ENCODE data around the gene TEX22.

TEX22 gene

DNA sequence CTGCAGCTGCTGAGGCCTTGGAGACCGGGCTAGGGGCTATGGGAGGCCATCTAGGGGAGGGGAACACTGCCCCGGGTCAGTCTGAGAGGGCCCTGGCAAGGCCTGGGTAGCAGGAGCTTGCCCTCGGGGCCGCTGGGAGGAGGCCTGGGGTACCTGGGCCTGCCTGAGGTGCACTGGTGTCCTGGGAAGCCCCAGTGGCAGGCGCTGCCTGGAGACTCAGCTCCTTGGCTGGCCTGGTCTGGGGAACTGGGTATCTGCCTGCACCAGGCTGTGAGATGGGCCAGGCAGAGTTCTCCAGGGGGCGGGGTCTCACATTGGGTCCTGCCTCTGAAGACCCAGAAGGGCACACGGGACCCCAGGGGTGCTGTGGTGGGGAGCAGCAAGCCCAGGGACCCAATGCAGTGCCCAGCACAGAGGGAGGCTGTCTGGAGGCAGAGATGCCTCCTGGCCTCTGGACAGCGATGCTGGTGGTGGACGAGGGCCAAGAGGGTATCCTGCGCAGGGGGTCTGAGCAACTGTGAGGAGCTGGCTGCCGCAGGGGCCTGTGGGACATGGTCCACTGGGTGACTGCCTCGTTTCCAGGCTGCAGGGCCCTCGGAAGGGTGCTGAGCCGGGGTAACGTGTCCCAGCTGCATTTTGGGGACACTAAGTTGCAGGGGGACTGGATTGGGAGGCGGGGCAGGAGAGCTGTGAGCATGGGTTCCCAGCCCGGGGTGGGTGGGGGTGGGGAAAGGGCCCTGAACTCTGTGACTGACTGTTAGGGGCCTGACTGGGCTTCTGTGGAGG, 13.8 kb downstream of the TEX22 start:
- no peak overlapping the region for H3K27ac ChIP-seq (replicated peaks; ENCODE audit: low read length)
- no peak for DNase-seq (ENCODE audit: low spot score)
- no CpG with 5 or more reads among the region's 17 CpGs for WGBS, 2 donors (ENCODE audit: extremely low coverage in 2 of 2, insufficient read length in 2 of 2, insufficient replicate concordance in 1 of 2)
- no peak overlapping the region for H4K91ac ChIP-seq (ENCODE audit: low read depth, low read length, poor library complexity)
- no peak overlapping the region for H2AFZ ChIP-seq (ENCODE audit: low read length)
- no peak overlapping the region for H2BK5ac ChIP-seq (ENCODE audit: low read length)
- H3K4me2 ChIP-seq (ENCODE audit: insufficient read depth, low read length, poor library complexity, severe bottlenecking) = no peak overlapping the region
- peaks cover 8 to 15% of the 10 kb centered on the region in 2 donors for H3K4me1 ChIP-seq (ENCODE audit: control insufficient read depth in 2 of 2, insufficient read depth in 1 of 2, low read depth in 1 of 2, low read length in 2 of 2)
- H2BK15ac ChIP-seq (ENCODE audit: low read length) = peak overlapping the region; percentile 95
- H3K4ac ChIP-seq (ENCODE audit: low read length) = peak overlapping the region; percentile 38
- H3K14ac ChIP-seq (ENCODE audit: low read length) = peak overlapping the region; percentile 31
- H2BK12ac ChIP-seq (ENCODE audit: low read length) = peak overlapping the region; percentile 58
- no peak overlapping the region for H4K8ac ChIP-seq (ENCODE audit: low read depth, low read length)
- H3K36me3 ChIP-seq (replicated peaks in 1 of 2; ENCODE audit: control insufficient read depth in 2 of 2, insufficient read depth in 2 of 2, low read length in 2 of 2) = no peaks in the 10 kb centered on the region
- no peaks in the 10 kb centered on the region for H3K79me1 ChIP-seq (ENCODE audit: low read depth, low read length)
- peak overlapping the region; percentile 28 for H2BK120ac ChIP-seq (ENCODE audit: low read depth, low read length)
- no peak overlapping the region for H3K9ac ChIP-seq (ENCODE audit: low read depth, low read length, poor library complexity)
- H3K9me3 ChIP-seq (replicated peaks in 1 of 2; ENCODE audit: control insufficient read depth in 2 of 2, insufficient read depth in 1 of 2, low read depth in 1 of 2, low read length in 2 of 2) = peaks cover 7 to 12% of the 10 kb centered on the region in 2 donors
- peak overlapping the region; percentile 93 for H3K23ac ChIP-seq (ENCODE audit: low read depth, low read length, poor library complexity)
- H3K4me3 ChIP-seq (ENCODE audit: low read length in 2 of 2) = no peak overlapping the region
- H3K18ac ChIP-seq (ENCODE audit: low read length) = peak overlapping the region; percentile 97
- peaks cover 4 to 38% (median 21%) of the 10 kb centered on the region in 3 experiments for H3K27me3 ChIP-seq (ENCODE audit: control insufficient read depth in 3 of 3, insufficient read depth in 3 of 3, low read depth in 1 of 3, low read length in 3 of 3)
- H2AK5ac ChIP-seq (ENCODE audit: low read depth, low read length) = peak overlapping the region; percentile 94

DNA sequence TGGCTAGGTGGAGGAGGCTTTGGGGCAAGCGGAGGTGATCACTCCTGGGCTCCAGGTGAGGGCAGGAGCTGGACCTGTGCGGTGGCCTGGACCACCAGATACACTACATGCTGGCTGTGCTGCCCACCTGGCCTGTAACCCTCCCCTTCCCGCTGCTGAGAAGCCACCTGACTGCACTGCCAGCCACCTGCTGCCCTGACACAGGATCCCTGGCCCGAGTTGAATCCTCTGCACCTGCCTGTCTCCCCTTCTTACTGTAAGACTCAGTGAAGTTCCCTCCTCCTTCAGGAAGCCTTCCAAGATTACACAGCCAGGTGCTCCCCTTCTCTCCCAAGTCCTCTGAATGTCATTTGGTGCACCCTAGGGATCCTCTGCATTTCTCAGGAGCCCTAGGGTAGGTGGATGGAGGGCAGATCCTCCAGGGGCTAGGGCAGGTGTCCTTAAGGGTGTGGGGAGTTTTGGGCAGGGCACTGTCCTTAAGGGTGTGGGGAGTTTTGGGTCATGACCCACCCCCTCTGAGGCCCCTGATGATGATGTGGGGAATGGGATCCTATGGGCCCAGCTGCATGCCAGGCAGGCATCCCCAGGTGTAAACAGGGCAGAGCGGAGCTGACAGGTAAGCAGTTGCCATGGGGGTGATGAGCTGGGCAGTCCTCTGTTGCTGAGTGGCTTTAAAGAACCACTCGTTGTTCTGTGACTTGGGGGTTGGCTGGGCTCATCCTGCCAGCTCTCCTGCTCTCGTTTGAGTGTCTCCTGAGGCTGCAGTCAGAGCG, 14.6 kb downstream of the TEX22 start:
- no peak overlapping the region for H3K14ac ChIP-seq (ENCODE audit: low read length)
- peak overlapping the region; percentile 65 for H3K23ac ChIP-seq (ENCODE audit: low read depth, low read length, poor library complexity)
- no peak for DNase-seq (ENCODE audit: low spot score)
- H3K27me3 ChIP-seq (ENCODE audit: control insufficient read depth in 3 of 3, insufficient read depth in 3 of 3, low read depth in 1 of 3, low read length in 3 of 3) = peaks cover 4 to 38% (median 21%) of the 10 kb centered on the region in 3 experiments
- H3K4me2 ChIP-seq (ENCODE audit: insufficient read depth, low read length, poor library complexity, severe bottlenecking) = no peak overlapping the region
- no peak overlapping the region for H2AFZ ChIP-seq (ENCODE audit: low read length)
- no peak overlapping the region for H3K4ac ChIP-seq (ENCODE audit: low read length)
- H4K8ac ChIP-seq (ENCODE audit: low read depth, low read length) = peak overlapping the region; percentile 3
- no peak overlapping the region for H3K18ac ChIP-seq (ENCODE audit: low read length)
- peak overlapping the region; percentile 94 for H2AK5ac ChIP-seq (ENCODE audit: low read depth, low read length)
- H3K9me3 ChIP-seq (replicated peaks in 1 of 2; ENCODE audit: control insufficient read depth in 2 of 2, insufficient read depth in 1 of 2, low read depth in 1 of 2, low read length in 2 of 2) = peaks cover 7 to 12% of the 10 kb centered on the region in 2 donors
- H3K79me1 ChIP-seq (ENCODE audit: low read depth, low read length) = no peaks in the 10 kb centered on the region
- no peaks in the 10 kb centered on the region for H3K36me3 ChIP-seq (replicated peaks in 1 of 2; ENCODE audit: control insufficient read depth in 2 of 2, insufficient read depth in 2 of 2, low read length in 2 of 2)
- H3K9ac ChIP-seq (ENCODE audit: low read depth, low read length, poor library complexity) = no peak overlapping the region
- peak overlapping the region; percentile 48 for H2BK5ac ChIP-seq (ENCODE audit: low read length)
- H2BK120ac ChIP-seq (ENCODE audit: low read depth, low read length) = peak overlapping the region; percentile 28
- no peak overlapping the region for H2BK12ac ChIP-seq (ENCODE audit: low read length)
- no peak overlapping the region for H4K91ac ChIP-seq (ENCODE audit: low read depth, low read length, poor library complexity)
- no peak overlapping the region for H3K4me3 ChIP-seq (ENCODE audit: low read length in 2 of 2)
- no CpG with 5 or more reads among the region's 8 CpGs for WGBS, 2 donors (ENCODE audit: extremely low coverage in 2 of 2, insufficient read length in 2 of 2, insufficient replicate concordance in 1 of 2)
- no peak overlapping the region for H3K27ac ChIP-seq (replicated peaks; ENCODE audit: low read length)
- H3K4me1 ChIP-seq (ENCODE audit: control insufficient read depth in 2 of 2, insufficient read depth in 1 of 2, low read depth in 1 of 2, low read length in 2 of 2) = peaks cover 8 to 15% of the 10 kb centered on the region in 2 donors
- peak overlapping the region; percentile 95 for H2BK15ac ChIP-seq (ENCODE audit: low read length)

DNA sequence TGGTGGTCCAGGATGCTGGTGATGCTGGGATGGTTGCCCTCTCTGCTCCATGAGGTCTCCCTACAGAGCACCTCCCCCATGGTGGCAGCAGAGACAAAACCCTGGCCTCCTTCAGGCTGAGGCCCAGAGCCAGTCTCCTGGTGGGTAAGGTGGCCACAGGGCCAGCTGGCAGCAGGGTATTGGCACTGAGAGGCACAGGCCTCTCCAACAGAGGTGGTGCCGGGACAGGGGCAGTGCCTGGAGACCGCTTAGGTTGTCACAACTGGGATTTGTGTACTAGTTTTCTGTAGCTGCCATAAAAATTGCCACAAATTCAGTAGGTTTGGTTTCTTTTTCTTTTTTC, 15.2 kb downstream of the TEX22 start:
- Histone ChIP-seq H3K4me3 (ENCODE audit: low read length in 2 of 2) (no peak overlapping the region), H3K4me2 (ENCODE audit: insufficient read depth, low read length, poor library complexity, severe bottlenecking) (no peak overlapping the region), H3K14ac (ENCODE audit: low read length) (no peak overlapping the region), H2BK12ac (ENCODE audit: low read length) (no peak overlapping the region), H3K79me1 (ENCODE audit: low read depth, low read length) (no peaks in the 10 kb centered on the region), H2BK5ac (ENCODE audit: low read length) (peak overlapping the region; percentile 48), H2AK5ac (ENCODE audit: low read depth, low read length) (peak overlapping the region; percentile 66), H3K18ac (ENCODE audit: low read length) (no peak overlapping the region), H3K4me1 (ENCODE audit: control insufficient read depth in 2 of 2, insufficient read depth in 1 of 2, low read depth in 1 of 2, low read length in 2 of 2) (peaks cover 8 to 15% of the 10 kb centered on the region in 2 donors), H3K23ac (ENCODE audit: low read depth, low read length, poor library complexity) (peak overlapping the region; percentile 65), H2AFZ (ENCODE audit: low read length) (no peak overlapping the region), H3K27ac (replicated peaks; ENCODE audit: low read length) (no peak overlapping the region), H4K8ac (ENCODE audit: low read depth, low read length) (peak overlapping the region; percentile 3), H4K91ac (ENCODE audit: low read depth, low read length, poor library complexity) (no peak overlapping the region), H3K4ac (ENCODE audit: low read length) (no peak overlapping the region), H3K9ac (ENCODE audit: low read depth, low read length, poor library complexity) (no peak overlapping the region), H2BK120ac (ENCODE audit: low read depth, low read length) (no peak overlapping the region), H3K27me3 (ENCODE audit: control insufficient read depth in 3 of 3, insufficient read depth in 3 of 3, low read depth in 1 of 3, low read length in 3 of 3) (peaks cover 4 to 38% (median 21%) of the 10 kb centered on the region in 3 experiments), H3K36me3 (replicated peaks in 1 of 2; ENCODE audit: control insufficient read depth in 2 of 2, insufficient read depth in 2 of 2, low read length in 2 of 2) (no peaks in the 10 kb centered on the region), H3K9me3 (replicated peaks in 1 of 2; ENCODE audit: control insufficient read depth in 2 of 2, insufficient read depth in 1 of 2, low read depth in 1 of 2, low read length in 2 of 2) (peaks cover 7 to 12% of the 10 kb centered on the region in 2 donors), H2BK15ac (ENCODE audit: low read length) (peak overlapping the region; percentile 64)
- no CpG with 5 or more reads among the region's 2 CpGs for WGBS, 2 donors (ENCODE audit: extremely low coverage in 2 of 2, insufficient read length in 2 of 2, insufficient replicate concordance in 1 of 2)
- DNase-seq (ENCODE audit: low spot score) = no peak
